Small intestine (tissue), 7 donors: ENCODE measurements around the gene GNPTAB. TPM values are rescaled to one million over a fixed set of nuclear protein-coding genes. Genes with fewer than 3 reads are reported as not detected.
"Not testable (repeated sequence)": the region's sequence is repeated elsewhere in the genome, so short reads cannot be mapped to it uniquely, and the experiment has no call there.

ENCODE experiments used
- DNase-seq, 2 donors: peaks; one replicate each; pipeline versions ENCODE4 v3.0.0 to v3.0.0-alpha.2; 2013
- FAIRE-seq: peaks from 2 replicates; lab custom pipeline; 2012; peaks lifted over from hg19 to GRCh38; lab: Jason Lieb, UNC
- H3K27ac ChIP-seq, 3 donors: one replicate each; pipeline ENCODE4 v1.5.1; 2013; ENCODE audit warnings: low read length in 2 of 3, mild to moderate bottlenecking in 2 of 3, control low read depth in 1 of 3, inconsistent platforms in 1 of 3, low read depth in 1 of 3, moderate library complexity in 1 of 3
- H3K27me3 ChIP-seq, 3 donors: one replicate each; pipeline ENCODE4 v1.6.1; 2013; ENCODE audit warnings: low read length in 3 of 3, inconsistent platforms in 1 of 3; ENCODE audit not compliant: control insufficient read depth in 3 of 3, insufficient read depth in 3 of 3
- H3K36me3 ChIP-seq, 3 donors: one replicate each; pipeline ENCODE4 v1.6.1; 2013; ENCODE audit warnings: low read length in 3 of 3, inconsistent platforms in 1 of 3, low read depth in 1 of 3, mild to moderate bottlenecking in 1 of 3, moderate library complexity in 1 of 3; ENCODE audit not compliant: control insufficient read depth in 3 of 3, insufficient read depth in 2 of 3
- H3K4me1 ChIP-seq, 3 donors: one replicate each; pipeline ENCODE4 v1.6.1; 2013; ENCODE audit warnings: low read length in 2 of 3, inconsistent platforms in 1 of 3, low read depth in 1 of 3, mild to moderate bottlenecking in 1 of 3, moderate library complexity in 1 of 3; ENCODE audit not compliant: control insufficient read depth in 3 of 3, insufficient read depth in 2 of 3
- H3K4me3 ChIP-seq, 3 donors: one replicate each; pipeline ENCODE4 v1.5.1; 2013; ENCODE audit warnings: low read length in 3 of 3, control low read depth in 1 of 3, inconsistent platforms in 1 of 3, low read depth in 1 of 3, mild to moderate bottlenecking in 1 of 3, moderate library complexity in 1 of 3
- H3K9me3 ChIP-seq, 2 donors: one replicate each; pipeline ENCODE4 v1.6.1; 2013; ENCODE audit warnings: low read depth in 1 of 2, low read length in 1 of 2; ENCODE audit not compliant: control insufficient read depth in 2 of 2, insufficient read depth in 1 of 2
- WGBS, 3 donors: extraction: QIAGEN DNeasy Blood & Tissue Kit; methylation state at CpG; one replicate each; pipeline ENCODE4 v1.1.7; 2013; 5-methylcytosine and 5-hydroxymethylcytosine counted together
- polyA plus RNA-seq, 4 donors: library from polyadenylated mRNA; stranded (reverse) in 3 of 4; unstranded in 1 of 4; fragments of 200-250 nt in 3 of 4; fragments of 120-200 nt in 1 of 4; gene quantifications; one replicate each; pipeline versions ENCODE4 v1.2.1 to v1.2.3, GENCODE V29; 2013
- donor health status: healthy with polysubstance abuse.
- donor health status: control.
- donor health status: control.
- donor health status: Bipolar disorder and iron deficiency.
- donor health status: healthy.

GNPTAB gene
- polyA plus RNA-seq, 4 donors = 6.8 to 37.0 (median 12.6) TPM

GRCh38 chr12:101823891-101824290 lies 6.9 kb downstream of the GNPTAB start:
- WGBS, 3 donors = 7 to 11% (median 10%) methylated on average over 3 of the region's 3 CpGs
- Histone ChIP-seq H3K4me3 (no peak overlapping the region), H3K9me3 (peaks cover 0 to 3% of the 10 kb centered on the region in 2 donors), H3K27ac (peak overlapping the region in 1 of 3 donors; percentile 18), H3K4me1 (no peaks in the 10 kb centered on the region), H3K27me3 (no peaks in the 10 kb centered on the region), H3K36me3 (no peaks in the 10 kb centered on the region)
- DNase-seq = peak; percentile 29 to 37
- FAIRE-seq = no peak

GRCh38 chr12:101823039-101823438 lies 7.7 kb downstream of the GNPTAB start:
- no peak for FAIRE-seq
- DNase-seq = no peak
- Histone ChIP-seq H3K27me3 (no peaks in the 10 kb centered on the region), H3K4me3 (no peak overlapping the region), H3K27ac (no peak overlapping the region), H3K4me1 (no peaks in the 10 kb centered on the region), H3K36me3 (no peaks in the 10 kb centered on the region), H3K9me3 (peaks cover 0 to 8% of the 10 kb centered on the region in 2 donors)
- 79 to 97% (median 95%) methylated on average over 4 of the region's 4 CpGs for WGBS, 3 donors

- Histone ChIP-seq H3K36me3 (no peaks in the 10 kb centered on the region), H3K27ac (no peak overlapping the region), H3K4me1 (no peaks in the 10 kb centered on the region), H3K9me3 (peaks cover 0 to 8% of the 10 kb centered on the region in 2 donors), H3K4me3 (no peak overlapping the region), H3K27me3 (no peaks in the 10 kb centered on the region)
- 57 to 89% (median 82%) methylated on average over 2 of the region's 2 CpGs for WGBS, 3 donors
- no peak for FAIRE-seq
- no peak for DNase-seq
Measured at GRCh38 chr12:101819467-101819866, 11.3 kb downstream of the GNPTAB start.

GRCh38 chr12:101818689-101819088 lies 12.1 kb downstream of the GNPTAB start:
- not testable (repeated sequence) for H3K9me3 ChIP-seq, H3K4me1 ChIP-seq, H3K36me3 ChIP-seq, H3K27me3 ChIP-seq, FAIRE-seq, DNase-seq, H3K27ac ChIP-seq, H3K4me3 ChIP-seq
- 97 to 100% (median 100%) methylated on average over 4 of the region's 4 CpGs for WGBS, 3 donors

- DNase-seq (no peak), FAIRE-seq (no peak)
- Histone ChIP-seq H3K4me3 (no peak overlapping the region), H3K9me3 (no peaks in the 10 kb centered on the region), H3K36me3 (peaks cover 0 to 4% (median 0%) of the 10 kb centered on the region in 3 donors), H3K4me1 (no peaks in the 10 kb centered on the region), H3K27ac (no peak overlapping the region), H3K27me3 (no peaks in the 10 kb centered on the region)
- 93 to 99% (median 99%) methylated on average over 2 of the region's 2 CpGs for WGBS, 3 donors
Measured at GRCh38 chr12:101813117-101813516, 17.6 kb downstream of the GNPTAB start.

GRCh38 chr12:101812716-101813115 lies 18.0 kb downstream of the GNPTAB start:
- DNase-seq, H3K36me3 ChIP-seq, H3K27ac ChIP-seq, H3K9me3 ChIP-seq, H3K4me1 ChIP-seq, H3K27me3 ChIP-seq, H3K4me3 ChIP-seq, FAIRE-seq: not testable (repeated sequence)
- WGBS, 3 donors = 100% methylated on average over 1 of the region's 1 CpG

- FAIRE-seq, H3K9me3 ChIP-seq, H3K4me3 ChIP-seq, H3K27me3 ChIP-seq, H3K4me1 ChIP-seq, DNase-seq, H3K27ac ChIP-seq, H3K36me3 ChIP-seq: not testable (repeated sequence)
- 87 to 95% (median 88%) methylated on average over 6 of the region's 6 CpGs for WGBS, 3 donors
Measured at GRCh38 chr12:101811342-101811741, 19.4 kb downstream of the GNPTAB start.

- Histone ChIP-seq H3K9me3 (no peaks in the 10 kb centered on the region), H3K27me3 (no peaks in the 10 kb centered on the region), H3K4me1 (no peaks in the 10 kb centered on the region), H3K4me3 (no peak overlapping the region), H3K36me3 (peaks cover 0 to 4% (median 0%) of the 10 kb centered on the region in 3 donors), H3K27ac (no peak overlapping the region)
- DNase-seq (no peak), FAIRE-seq (no peak)
- 71 to 79% (median 76%) methylated on average over 2 of the region's 2 CpGs for WGBS, 3 donors
Measured at GRCh38 chr12:101809208-101809607, 21.6 kb downstream of the GNPTAB start.

- FAIRE-seq (no peak), DNase-seq (no peak)
- no peak overlapping the region for H3K27ac ChIP-seq
- H3K4me1 ChIP-seq = no peaks in the 10 kb centered on the region
- no peaks in the 10 kb centered on the region for H3K27me3 ChIP-seq
- WGBS, 3 donors = 51 to 71% (median 57%) methylated on average over 1 of the region's 1 CpG
- peaks cover 0 to 2% (median 0%) of the 10 kb centered on the region in 3 donors for H3K36me3 ChIP-seq
- no peaks in the 10 kb centered on the region for H3K9me3 ChIP-seq
- no peak overlapping the region for H3K4me3 ChIP-seq
Measured at GRCh38 chr12:101806265-101806664, 24.5 kb downstream of the GNPTAB start.
